ENCODE measurements around the gene CD200R1L.
"Not testable (repeated sequence)": the region's sequence is repeated elsewhere in the genome, so short reads cannot be mapped to it uniquely, and the experiment has no call there.

Gene CD200R1L

DNA sequence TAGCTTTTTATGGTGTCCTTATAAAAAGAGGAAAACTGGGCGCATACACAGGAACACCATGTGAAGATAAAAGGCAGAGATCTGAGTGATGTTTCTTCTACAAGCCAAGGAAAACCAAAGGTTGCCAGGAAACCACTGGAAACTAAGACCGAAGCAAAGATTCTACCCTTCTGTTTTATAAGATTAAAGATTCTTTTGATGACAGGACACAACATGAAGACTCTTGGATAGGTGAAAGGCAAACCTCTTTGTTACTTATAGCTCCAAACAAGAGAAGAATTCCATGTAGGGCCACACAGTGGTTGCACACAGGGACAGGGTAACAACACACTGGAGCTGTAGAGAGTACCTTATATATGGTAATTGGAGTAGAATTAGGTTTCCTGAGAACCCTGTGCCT, at the start of gene CD200R1L:
CD200R1L (minus strand) TSS at position 101 of the 400 bp plus-strand sequence. CDS start 17,497 bp downstream, outside the sequence.
- DNase-seq: no peak

- DNase-seq: no peak
Observed at GRCh38 chr3:112894258-112894657, 47.6 kb upstream of the CD200R1L start.

DNA sequence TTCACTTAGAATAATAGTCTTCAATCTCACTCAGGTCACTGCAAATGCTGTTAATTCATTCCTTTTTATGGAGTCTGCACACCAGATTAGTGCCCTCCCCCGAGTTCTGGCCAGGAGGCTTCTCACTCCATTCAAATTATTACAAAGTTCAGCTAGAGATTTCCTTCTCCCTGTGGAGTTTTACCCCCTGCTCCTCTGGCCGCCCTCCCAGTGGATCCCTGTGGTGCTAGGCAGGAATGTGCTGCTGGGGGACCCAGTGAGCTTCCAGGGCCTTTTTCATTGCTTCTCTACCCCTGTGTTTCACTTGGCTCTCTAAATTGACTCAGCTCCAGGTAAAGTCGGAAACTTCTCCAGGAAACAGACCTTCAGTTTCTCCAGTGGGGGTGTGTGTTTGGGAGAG, 42.7 kb upstream of the CD200R1L start:
- DNase-seq: no peak

DNA sequence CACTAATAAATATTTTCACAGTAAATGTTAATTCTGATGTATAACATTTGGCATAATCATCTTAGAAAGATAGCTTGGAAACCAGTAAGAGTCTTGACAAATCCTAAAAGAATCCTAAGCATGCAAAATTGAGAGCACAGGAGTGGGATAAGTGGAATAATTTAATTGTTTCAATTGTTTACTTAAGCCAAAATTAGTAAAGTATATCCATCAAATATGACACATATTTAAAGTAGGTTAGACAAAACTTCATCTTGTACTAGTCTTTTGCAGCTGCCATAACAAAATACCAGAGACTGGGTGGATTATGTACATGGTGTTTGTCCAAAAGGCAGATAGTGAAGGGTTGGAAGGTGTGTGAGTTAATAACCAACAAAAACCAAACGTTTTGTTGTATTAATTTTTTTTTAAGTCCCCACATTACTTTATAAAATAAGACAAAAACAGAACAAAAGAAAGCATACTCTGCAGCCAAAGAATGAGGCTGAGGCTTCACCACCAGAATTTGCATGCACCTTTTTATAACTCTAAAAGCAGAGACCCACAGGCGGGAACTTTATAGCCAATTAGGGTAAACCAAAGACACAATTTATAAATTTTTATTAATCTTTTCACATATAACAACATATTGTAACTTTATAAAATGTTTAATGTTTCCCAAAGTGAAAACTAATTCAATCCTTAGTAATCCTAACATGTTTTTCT, 41.9 kb upstream of the CD200R1L start:
- DNase-seq: no peak

- no peak for DNase-seq
Observed at GRCh38 chr3:112884678-112885290, 38.1 kb upstream of the CD200R1L start.

DNA sequence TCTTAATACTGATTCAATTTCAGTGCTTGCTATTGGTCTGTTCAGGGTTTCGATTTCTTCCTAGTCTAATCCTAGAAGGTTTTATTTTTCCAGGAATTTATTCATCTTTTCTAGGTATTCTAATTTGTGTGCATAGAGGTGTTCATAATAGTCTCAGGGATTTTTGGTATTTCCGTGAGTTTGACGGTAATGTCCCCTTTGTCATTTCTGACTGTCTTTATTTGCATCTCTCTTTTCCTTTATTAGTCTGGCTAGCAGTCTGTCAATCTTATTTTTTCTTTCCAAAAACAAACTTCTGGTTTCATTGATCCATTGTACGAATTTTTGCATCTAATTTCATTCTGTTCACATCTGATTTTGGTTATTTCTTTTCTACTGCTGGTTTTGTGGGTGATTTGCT, 35.2 kb upstream of the CD200R1L start:
- DNase-seq: no peak

GRCh38 chr3:112875561-112875960, 28.9 kb upstream of the CD200R1L start:
- no peak for DNase-seq

GRCh38 chr3:112874725-112875124, 28.1 kb upstream of the CD200R1L start:
- DNase-seq: no peak

DNA sequence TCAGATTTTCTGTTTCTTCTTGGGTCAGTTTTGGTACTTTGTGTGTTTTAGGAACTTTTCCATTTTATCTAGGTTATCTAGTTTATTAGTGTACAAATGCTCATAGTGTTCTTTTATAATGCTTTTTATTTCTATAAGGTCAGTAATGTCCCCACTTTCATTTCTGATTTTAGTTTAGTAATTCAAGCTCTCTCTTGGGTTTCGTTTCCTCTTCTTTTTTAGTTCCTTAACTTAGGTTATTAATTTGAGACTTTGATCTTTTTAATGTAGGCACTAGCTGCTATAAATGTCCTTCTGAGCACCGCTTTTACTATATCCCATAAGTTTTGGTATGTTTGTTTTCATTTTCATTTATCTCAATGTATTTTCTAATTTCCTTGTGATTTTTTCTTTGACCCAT, 27.0 kb upstream of the CD200R1L start:
- no peak for DNase-seq

GRCh38 chr3:112871735-112872134, 25.1 kb upstream of the CD200R1L start:
- DNase-seq: no peak

GRCh38 chr3:112865757-112866156, 19.1 kb upstream of the CD200R1L start:
- no peak for DNase-seq

DNA sequence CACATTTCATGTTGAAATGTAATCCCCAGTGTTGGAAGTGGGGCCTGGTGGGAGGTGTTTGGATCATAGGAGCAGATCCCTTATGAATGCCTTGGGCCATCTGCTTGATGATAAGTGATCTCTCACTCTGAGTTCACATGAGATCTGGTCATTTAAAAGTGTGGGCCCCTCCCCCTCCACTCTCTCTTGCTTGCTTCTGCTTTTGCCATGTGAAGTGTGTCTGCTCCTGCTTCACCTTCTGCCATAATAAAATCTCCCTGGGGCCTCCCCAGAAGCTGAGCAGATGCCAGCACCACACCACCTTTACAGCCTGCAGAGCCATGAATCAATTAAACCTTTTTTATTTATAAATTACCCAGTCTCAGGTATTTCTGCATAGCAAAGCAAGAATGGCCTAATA, 14.2 kb upstream of the CD200R1L start:
- no peak for DNase-seq

DNA sequence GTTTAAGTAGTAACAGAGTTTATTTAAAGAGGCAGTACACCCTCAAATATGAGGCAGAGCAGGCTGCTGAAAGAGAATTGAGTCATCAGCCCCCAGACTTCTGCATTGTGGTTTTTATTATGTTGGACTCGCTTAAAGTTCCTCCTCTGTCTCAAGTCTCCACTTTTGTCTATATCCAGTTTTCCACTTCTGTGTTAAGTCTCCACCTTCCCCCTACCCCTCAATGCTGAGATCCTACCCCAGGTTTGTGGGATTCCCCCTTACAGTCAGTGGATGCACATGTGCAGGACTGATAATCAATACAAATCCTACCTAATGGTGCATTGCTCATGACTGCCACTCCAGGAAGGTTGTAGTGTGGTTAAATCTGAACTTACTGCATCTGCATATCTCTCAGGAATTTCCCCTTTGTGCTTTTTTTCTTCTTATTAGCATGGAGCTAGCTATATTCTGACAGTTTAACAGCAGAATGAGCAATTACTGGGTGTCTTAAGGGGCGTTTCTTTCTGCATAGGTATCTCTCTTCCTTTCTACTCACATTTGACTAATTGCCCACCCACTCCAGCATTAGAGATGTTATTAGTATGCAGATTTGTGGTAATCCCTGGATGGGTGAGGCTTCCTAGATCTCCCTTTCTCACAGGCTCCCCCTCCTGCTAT, 11.9 kb upstream of the CD200R1L start:
- no peak for DNase-seq

DNA sequence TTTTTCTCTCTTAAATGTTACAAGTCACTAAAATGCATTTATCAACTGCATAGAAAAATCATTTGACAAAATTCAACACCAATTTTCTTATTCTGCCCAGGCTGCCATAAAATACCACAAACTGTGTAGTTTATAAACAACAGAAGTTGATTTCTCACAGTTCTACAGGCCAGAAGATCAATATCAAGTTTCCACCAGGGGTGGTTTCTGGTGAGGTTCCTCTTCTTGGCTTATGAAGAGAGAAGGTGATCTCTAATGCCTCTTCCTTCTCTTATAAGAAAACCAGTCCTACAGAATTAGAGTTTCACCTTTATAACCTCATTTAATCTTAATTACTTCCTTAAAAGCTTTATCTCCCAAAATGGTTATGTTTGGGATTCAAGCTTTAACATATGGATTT, 10.9 kb upstream of the CD200R1L start:
- no peak for DNase-seq

DNA sequence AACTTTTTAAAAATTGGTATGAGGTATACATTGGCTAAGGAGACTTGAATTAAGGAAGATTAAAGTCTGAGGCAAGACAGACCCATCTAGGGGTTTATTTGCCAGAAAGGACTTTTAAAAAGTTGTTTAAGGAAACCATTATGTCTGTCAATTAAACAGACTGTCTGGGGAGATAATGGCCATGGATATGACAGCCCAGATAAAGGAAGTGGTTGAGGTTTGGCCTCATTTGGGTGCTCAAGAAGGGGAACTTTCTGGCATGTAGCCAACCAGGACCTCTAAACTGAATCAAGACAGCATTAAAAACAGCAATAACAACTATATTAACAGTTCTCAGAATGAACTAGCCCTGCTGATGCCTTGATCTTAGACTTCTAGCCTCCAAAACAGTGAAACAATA, 9.9 kb upstream of the CD200R1L start:
- DNase-seq: no peak

DNA sequence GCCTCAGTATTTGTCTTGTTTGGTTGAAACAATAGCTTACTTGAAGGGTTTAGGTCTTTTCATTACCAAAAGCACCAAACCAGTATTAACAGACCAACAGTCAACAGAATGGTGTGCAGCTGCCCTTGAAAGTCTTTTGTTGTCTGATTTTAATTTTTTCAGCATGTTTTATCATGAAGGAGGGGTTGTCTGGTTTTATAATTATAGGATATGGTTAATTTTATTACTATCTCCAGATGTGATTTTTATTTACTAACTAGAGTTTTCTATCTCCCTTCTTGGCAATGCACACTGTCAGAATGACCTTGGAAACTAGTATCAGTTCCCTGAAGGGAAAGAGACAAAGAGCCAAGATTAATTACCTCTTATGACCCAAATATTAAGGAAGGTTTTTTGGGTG, 9.2 kb upstream of the CD200R1L start:
- no peak for DNase-seq

- not testable (repeated sequence) for DNase-seq
Observed at GRCh38 chr3:112855074-112855473, 8.4 kb upstream of the CD200R1L start.

DNA sequence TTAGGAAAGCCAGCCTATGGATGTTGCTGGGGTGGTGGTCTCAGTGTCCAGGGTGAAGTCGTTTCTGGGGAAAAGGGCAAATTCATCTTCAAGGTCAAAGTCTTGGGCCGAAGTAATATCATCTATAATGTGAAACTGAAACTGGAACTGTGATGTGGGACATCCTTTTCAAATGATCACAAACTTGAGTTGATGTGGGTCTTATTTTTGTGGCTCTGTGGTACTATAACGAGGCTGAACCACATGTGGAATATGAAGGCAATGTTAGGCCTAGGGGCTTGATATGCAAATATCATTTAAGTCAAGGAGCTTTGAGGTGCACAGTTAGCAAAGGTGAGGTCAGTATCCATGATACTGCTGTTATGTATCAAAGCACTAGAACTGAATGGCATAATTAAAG, 1.5 kb upstream of the CD200R1L start:
- no peak for DNase-seq

- DNase-seq: no peak
Observed at GRCh38 chr3:112847692-112848091, 1.0 kb upstream of the CD200R1L start.

GRCh38 chr3:112845772-112846171, 892 bp downstream of the CD200R1L start:
- DNase-seq: no peak

GRCh38 chr3:112829046-112829445, 17.6 kb downstream of the CD200R1L start:
- no peak for DNase-seq

DNA sequence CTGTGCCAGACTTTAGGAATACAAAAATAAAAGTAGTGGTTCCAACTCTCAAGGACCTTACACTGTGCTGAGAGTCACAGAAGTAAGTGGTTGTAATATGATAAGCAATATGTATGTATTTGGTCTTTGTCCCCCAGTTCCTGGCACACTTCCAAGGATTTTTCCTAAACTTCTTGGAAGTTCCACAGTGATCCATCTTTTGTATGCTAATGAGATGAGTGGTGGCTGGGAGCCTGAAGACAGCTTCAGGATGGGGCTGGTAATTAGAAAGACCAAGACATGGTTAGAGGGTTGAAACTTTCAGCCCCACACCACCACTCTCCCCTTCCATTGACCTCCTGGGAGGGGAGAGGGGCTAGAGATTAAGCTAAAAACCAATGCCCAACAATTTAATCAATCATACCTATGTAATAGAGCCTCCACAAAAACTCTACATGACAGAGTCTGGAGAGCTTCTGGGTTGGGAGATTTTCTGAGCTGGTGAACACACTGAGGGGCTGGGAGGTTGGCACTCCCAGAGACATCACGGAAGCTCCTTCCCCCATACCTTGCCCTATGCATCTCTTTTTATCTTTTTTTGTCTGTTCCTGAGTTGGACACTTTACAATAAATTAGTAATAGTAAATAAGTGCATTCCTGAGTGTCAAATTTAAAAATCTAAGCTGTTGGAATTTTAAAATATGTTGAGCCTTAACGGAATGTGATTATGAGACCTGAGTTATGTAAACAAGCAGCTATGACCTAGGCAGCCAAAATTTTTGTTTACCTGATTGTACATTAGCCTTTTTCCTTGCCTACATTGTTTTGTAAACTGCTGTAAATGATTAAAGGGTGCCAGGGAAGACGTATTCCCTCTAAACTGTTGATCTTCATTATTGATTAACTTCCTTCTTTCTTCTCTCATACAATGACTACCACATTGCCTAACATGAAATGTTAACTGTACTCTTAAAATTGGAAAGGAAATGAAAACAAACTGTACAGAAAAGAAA, 24.3 kb downstream of the CD200R1L start:
- no peak for DNase-seq

GRCh38 chr3:112818289-112818688, 28.4 kb downstream of the CD200R1L start:
- DNase-seq: no peak

All from GOT3 (cell line).